ENCODE data around the gene DOCK8. TPM values are rescaled to one million over a fixed set of nuclear protein-coding genes. Genes with fewer than 3 reads are reported as not detected.
A peak's percentile ranks its signal among the peaks of the same experiment; 100 is the strongest.

DOCK8 gene
- total RNA-seq, 2 experiments from 2014 or later = 100 to 125 TPM

- ChIA-PET POLR2A (interaction anchor here (0.8 to 1.4 kb wide), 4 partner anchors 9 to 21 kb away, joined by 3 to 11 read pairs (median 4); no protein-coding TSS in a partner anchor), CTCF (interaction anchor here (1.1 to 1.3 kb wide), 3 partner anchors 20 to 57 kb away, joined by 3 to 5 read pairs (median 4); no protein-coding TSS in a partner anchor)
- peak overlapping the region; percentile 98 for H3K27ac Mint-ChIP-seq
- H3K36me3 Mint-ChIP-seq (ENCODE audit: low read depth) = peaks cover 30% of the 10 kb centered on the region
- ATAC-seq = peak; percentile 88
- H3K4me1 Mint-ChIP-seq = peaks cover 43% of the 10 kb centered on the region
- intact Hi-C loops (cut with DNase I, micrococcal nuclease) = loop anchor here (1.0 to 10.0 kb wide), 5 partner anchors 9 to 1745 kb away; partner anchors contain the start of gene SMARCA2 (in 2 of the 2)
- peak overlapping the region; percentile 97 for H3K4me3 Mint-ChIP-seq
- DNase-seq = peak; percentile 84
- no peaks in the 10 kb centered on the region for H3K27me3 Mint-ChIP-seq
- peaks cover 4% of the 10 kb centered on the region for H3K9me3 Mint-ChIP-seq (ENCODE audit: low read depth)
Measured at GRCh38 chr9:272251-273213, 57.9 kb downstream of the DOCK8 start.

GRCh38 chr9:274406-274805 lies 59.7 kb downstream of the DOCK8 start:
- CTCF ChIA-PET = interaction anchor here (0.9 kb wide), 1 partner anchor 60 kb away, joined by 4 read pairs; the partner anchor contains the start of gene DOCK8
- DNase-seq (no peak), ATAC-seq (no peak)
- Mint-ChIP-seq H3K36me3 (ENCODE audit: low read depth) (peaks cover 30% of the 10 kb centered on the region), H3K27me3 (no peaks in the 10 kb centered on the region), H3K9me3 (ENCODE audit: low read depth) (peaks cover 4% of the 10 kb centered on the region), H3K4me3 (peak overlapping the region; percentile 97), H3K4me1 (peaks cover 37% of the 10 kb centered on the region), H3K27ac (peak overlapping the region; percentile 98)
- POLR2A ChIA-PET = interaction anchor here (0.6 kb wide), 1 partner anchor 12 kb away, joined by 3 read pairs; no protein-coding TSS in a partner anchor
- intact Hi-C loops (cut with DNase I, micrococcal nuclease) = loop anchor here (5.0 to 10.0 kb wide), 3 partner anchors 57 to 1743 kb away; partner anchors contain the start of gene SMARCA2 (in 2 of the 2)

- Mint-ChIP-seq H3K36me3 (ENCODE audit: low read depth) (peaks cover 43% of the 10 kb centered on the region), H3K27ac (no peak overlapping the region), H3K4me1 (peaks cover 35% of the 10 kb centered on the region), H3K27me3 (no peaks in the 10 kb centered on the region), H3K4me3 (no peak overlapping the region), H3K9me3 (ENCODE audit: low read depth) (no peaks in the 10 kb centered on the region)
- DNase-seq = no peak
- ChIA-PET CTCF (interaction anchor here (0.6 to 1.3 kb wide), 5 partner anchors 8 to 1880 kb away, joined by 3 to 5 read pairs (median 3); partner anchors contain the start of gene DOCK8), POLR2A (no interaction called here)
- peak; percentile 5 for ATAC-seq
- intact Hi-C loops (cut with DNase I, micrococcal nuclease) = loop anchor here in 1 of 2 experiments (10.0 kb wide), 1 partner anchor 1737 kb away; the partner anchor contains the start of gene SMARCA2
Measured at GRCh38 chr9:277601-278295, 63.1 kb downstream of the DOCK8 start.

- CTCF ChIA-PET = interaction anchor here (0.6 to 1.3 kb wide), 2 partner anchors 64 to 1879 kb away, joined by 3 to 5 read pairs; partner anchors contain the start of gene DOCK8
- POLR2A ChIA-PET = no interaction called here
- no peaks in the 10 kb centered on the region for H3K27me3 Mint-ChIP-seq
- H3K9me3 Mint-ChIP-seq (ENCODE audit: low read depth) = no peaks in the 10 kb centered on the region
- H3K27ac Mint-ChIP-seq = no peak overlapping the region
- DNase-seq = peak; percentile 77
- H3K4me3 Mint-ChIP-seq = no peak overlapping the region
- H3K4me1 Mint-ChIP-seq = peaks cover 41% of the 10 kb centered on the region
- ATAC-seq = peak; percentile 82
- peaks cover 43% of the 10 kb centered on the region for H3K36me3 Mint-ChIP-seq (ENCODE audit: low read depth)
- intact Hi-C loops (cut with DNase I, micrococcal nuclease) = loop anchor here in 1 of 2 experiments (10.0 kb wide), 1 partner anchor 1736 kb away; the partner anchor contains the start of gene SMARCA2
Measured at GRCh38 chr9:278651-279050, 64.0 kb downstream of the DOCK8 start.

- ATAC-seq (no peak), DNase-seq (peak; percentile 35)
- intact Hi-C loops (cut with DNase I, micrococcal nuclease) = loop anchor here in 1 of 2 experiments (10.0 kb wide), 1 partner anchor 1735 kb away; the partner anchor contains the start of gene SMARCA2
- Mint-ChIP-seq H3K4me1 (peaks cover 49% of the 10 kb centered on the region), H3K27me3 (no peaks in the 10 kb centered on the region), H3K4me3 (no peak overlapping the region), H3K36me3 (ENCODE audit: low read depth) (peaks cover 44% of the 10 kb centered on the region), H3K27ac (no peak overlapping the region), H3K9me3 (ENCODE audit: low read depth) (no peaks in the 10 kb centered on the region)
- CTCF ChIA-PET = no interaction called here
- POLR2A ChIA-PET = no interaction called here
Measured at GRCh38 chr9:279674-280073, 65.0 kb downstream of the DOCK8 start.

GRCh38 chr9:281741-282645 lies 67.3 kb downstream of the DOCK8 start:
- intact Hi-C loops (cut with DNase I, micrococcal nuclease) = loop anchor here (1.0 kb wide), 1 partner anchor 10 kb away; no protein-coding TSS in a partner anchor
- H3K4me1 Mint-ChIP-seq = peaks cover 50% of the 10 kb centered on the region
- POLR2A ChIA-PET = interaction anchor here (0.6 to 0.8 kb wide), 3 partner anchors 10 to 67 kb away, joined by 3 read pairs; partner anchors contain the start of gene DOCK8
- H3K27ac Mint-ChIP-seq = peak overlapping the region; percentile 95
- DNase-seq (peak; percentile 53), ATAC-seq (peak; percentile 55)
- no peaks in the 10 kb centered on the region for H3K27me3 Mint-ChIP-seq
- no peaks in the 10 kb centered on the region for H3K9me3 Mint-ChIP-seq (ENCODE audit: low read depth)
- CTCF ChIA-PET = interaction anchor here (1.5 kb wide), 1 partner anchor 21 kb away, joined by 5 read pairs; no protein-coding TSS in a partner anchor
- H3K36me3 Mint-ChIP-seq (ENCODE audit: low read depth) = peaks cover 44% of the 10 kb centered on the region
- H3K4me3 Mint-ChIP-seq = peak overlapping the region; percentile 67

- ATAC-seq (no peak), DNase-seq (no peak)
- Mint-ChIP-seq H3K27me3 (no peaks in the 10 kb centered on the region), H3K36me3 (ENCODE audit: low read depth) (peaks cover 70% of the 10 kb centered on the region), H3K4me1 (peaks cover 54% of the 10 kb centered on the region), H3K9me3 (ENCODE audit: low read depth) (no peaks in the 10 kb centered on the region), H3K27ac (no peak overlapping the region), H3K4me3 (no peak overlapping the region)
- ChIA-PET POLR2A (interaction anchor here (0.6 kb wide), 1 partner anchor 12 kb away, joined by 3 read pairs; no protein-coding TSS in a partner anchor), CTCF (interaction anchor here (0.7 to 1.5 kb wide), 5 partner anchors 10 to 104 kb away, joined by 3 to 7 read pairs (median 3); no protein-coding TSS in a partner anchor)
- intact Hi-C loops (cut with DNase I, micrococcal nuclease) = no loop called here
Measured at GRCh38 chr9:286071-286740, 71.5 kb downstream of the DOCK8 start.

- H3K36me3 Mint-ChIP-seq (ENCODE audit: low read depth) = peaks cover 63% of the 10 kb centered on the region
- ChIA-PET CTCF (interaction anchor here (0.9 to 1.2 kb wide), 3 partner anchors 8 to 80 kb away, joined by 3 to 5 read pairs (median 3); no protein-coding TSS in a partner anchor), POLR2A (no interaction called here)
- H3K27me3 Mint-ChIP-seq = no peaks in the 10 kb centered on the region
- H3K4me1 Mint-ChIP-seq = peaks cover 38% of the 10 kb centered on the region
- no peaks in the 10 kb centered on the region for H3K9me3 Mint-ChIP-seq (ENCODE audit: low read depth)
- ATAC-seq = no peak
- DNase-seq = no peak
- H3K4me3 Mint-ChIP-seq = no peak overlapping the region
- no peak overlapping the region for H3K27ac Mint-ChIP-seq
- intact Hi-C loops (cut with DNase I, micrococcal nuclease) = no loop called here
Measured at GRCh38 chr9:289121-289520, 74.5 kb downstream of the DOCK8 start.

GRCh38 chr9:292915-293314 lies 78.2 kb downstream of the DOCK8 start:
- Mint-ChIP-seq H3K4me1 (peaks cover 40% of the 10 kb centered on the region), H3K36me3 (ENCODE audit: low read depth) (peaks cover 44% of the 10 kb centered on the region), H3K27me3 (no peaks in the 10 kb centered on the region), H3K9me3 (ENCODE audit: low read depth) (no peaks in the 10 kb centered on the region), H3K4me3 (no peak overlapping the region), H3K27ac (peak overlapping the region; percentile 2)
- ChIA-PET POLR2A (no interaction called here), CTCF (interaction anchor here (0.7 kb wide), 1 partner anchor 20 kb away, joined by 4 read pairs; no protein-coding TSS in a partner anchor)
- DNase-seq (no peak), ATAC-seq (no peak)
- intact Hi-C loops (cut with DNase I, micrococcal nuclease) = no loop called here

All from activated CD4-positive, alpha-beta T cell treated with anti-CD3 and anti-CD28 coated beads for 36 hours (primary cell).